Thyroid gland (tissue), 4 donors: ENCODE data around the gene ANO5. TPM values are rescaled to one million over a fixed set of nuclear protein-coding genes. Genes with fewer than 3 reads are reported as not detected.
"Not testable (repeated sequence)": the region's sequence is repeated elsewhere in the genome, so short reads cannot be mapped to it uniquely, and the experiment has no call there.

Experiments used
- DNase-seq, 2 donors: peaks; one replicate each; pipeline ENCODE4 v3.0.0-alpha.2; 2019
- H3K27ac ChIP-seq, 3 donors: fragments of 200-600 bp; sonication (generic); 1 replicate in 2 of 3; 2 replicates in 1 of 3; pipeline ENCODE4 v1.5.1; 2016 to 2019; ENCODE audit warnings: mild to moderate bottlenecking in 1 of 3, moderate library complexity in 1 of 3
- H3K27me3 ChIP-seq: fragments of 200-600 bp; sonication (generic); one replicate; pipeline ENCODE4 v1.5.1; 2019
- H3K36me3 ChIP-seq, 2 donors: fragments of 200-600 bp; sonication (generic); one replicate each; pipeline ENCODE4 v1.5.1; 2016 to 2019
- H3K4me1 ChIP-seq, 2 donors: fragments of 200-600 bp; sonication (generic); one replicate each; pipeline ENCODE4 v1.5.1; 2017 to 2019
- H3K4me3 ChIP-seq, 3 donors: fragments of 200-600 bp; sonication (generic); replicated peaks in 1 of 3; 1 replicate in 2 of 3; 2 replicates in 1 of 3; pipeline ENCODE4 v1.5.1; 2016; ENCODE audit warnings: mild to moderate bottlenecking in 1 of 3
- H3K9me3 ChIP-seq: fragments of 200-600 bp; sonication (generic); one replicate; pipeline ENCODE4 v1.5.1; 2017
- POLR2A ChIP-seq, 2 donors: fragments of 450-650 bp; IDR thresholded peaks; one replicate each; pipeline ENCODE4 v1.6.1; 2017; ENCODE audit warnings: antibody characterized with exemption in 2 of 2, mild to moderate bottlenecking in 2 of 2, moderate library complexity in 1 of 2
- WGBS, 2 donors: methylation state at CpG; one replicate each; pipeline ENCODE4 v1.1.5; 2017; 5-methylcytosine and 5-hydroxymethylcytosine counted together
- intact Hi-C: fragments of 100-400 bp; cut with DNase I; formaldehyde crosslinking; loops from one replicate; pipeline ENCODE4 v1.15.1; 2023
- total RNA-seq, 4 donors: library from RNA; depleted of rRNA; stranded (reverse); fragments of >200 nt; gene quantifications; one replicate each; pipeline ENCODE4 v1.2.3, GENCODE V29; 2016
- TF ChIP-seq, protein P1 (sequence below), 6 experiments: fragments of 200-600 bp in 3 of 6; fragments of 450-650 bp in 3 of 6; sonication (generic) in 3 of 6; IDR thresholded peaks; one replicate each; pipeline ENCODE4 v1.5.1; 2016 to 2019; ENCODE audit warnings: antibody characterized with exemption in 6 of 6, mild to moderate bottlenecking in 2 of 6, inconsistent platforms in 1 of 6, moderate library complexity in 1 of 6

ANO5 gene
- total RNA-seq, 4 donors from 2014 or later, result 7.4 to 13.8 (median 9.7) TPM

DNA sequence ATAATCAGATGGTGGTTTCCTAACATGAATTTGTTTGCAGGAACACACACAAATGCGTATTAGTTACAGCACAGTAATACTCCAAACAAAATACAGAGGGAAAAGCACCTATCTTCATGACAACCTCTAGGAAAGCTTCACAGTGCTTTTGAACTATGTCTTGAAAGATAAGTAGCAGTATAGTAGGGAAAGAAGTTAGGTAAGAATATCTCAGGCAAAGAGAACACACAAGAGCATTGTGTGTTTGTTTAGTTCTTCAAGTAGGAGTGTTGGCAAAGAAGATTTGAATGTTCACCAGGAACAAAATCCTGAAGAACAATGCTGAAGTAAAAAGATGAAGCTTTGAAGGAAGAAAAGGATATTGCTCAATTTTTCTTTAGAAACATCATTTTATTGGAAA is 54.1 kb downstream of the ANO5 start:
- Histone ChIP-seq H3K4me1 (no peaks in the 10 kb centered on the region), H3K27ac (no peak overlapping the region), H3K4me3 (no peak overlapping the region), H3K36me3 (no peaks in the 10 kb centered on the region), H3K9me3 (no peaks in the 10 kb centered on the region), H3K27me3 (no peaks in the 10 kb centered on the region)
- intact Hi-C loops, result no loop called here
- 85 to 90% methylated on average over 1 of the region's 1 CpG for WGBS, 2 donors
- TF ChIP-seq, protein P1, sequence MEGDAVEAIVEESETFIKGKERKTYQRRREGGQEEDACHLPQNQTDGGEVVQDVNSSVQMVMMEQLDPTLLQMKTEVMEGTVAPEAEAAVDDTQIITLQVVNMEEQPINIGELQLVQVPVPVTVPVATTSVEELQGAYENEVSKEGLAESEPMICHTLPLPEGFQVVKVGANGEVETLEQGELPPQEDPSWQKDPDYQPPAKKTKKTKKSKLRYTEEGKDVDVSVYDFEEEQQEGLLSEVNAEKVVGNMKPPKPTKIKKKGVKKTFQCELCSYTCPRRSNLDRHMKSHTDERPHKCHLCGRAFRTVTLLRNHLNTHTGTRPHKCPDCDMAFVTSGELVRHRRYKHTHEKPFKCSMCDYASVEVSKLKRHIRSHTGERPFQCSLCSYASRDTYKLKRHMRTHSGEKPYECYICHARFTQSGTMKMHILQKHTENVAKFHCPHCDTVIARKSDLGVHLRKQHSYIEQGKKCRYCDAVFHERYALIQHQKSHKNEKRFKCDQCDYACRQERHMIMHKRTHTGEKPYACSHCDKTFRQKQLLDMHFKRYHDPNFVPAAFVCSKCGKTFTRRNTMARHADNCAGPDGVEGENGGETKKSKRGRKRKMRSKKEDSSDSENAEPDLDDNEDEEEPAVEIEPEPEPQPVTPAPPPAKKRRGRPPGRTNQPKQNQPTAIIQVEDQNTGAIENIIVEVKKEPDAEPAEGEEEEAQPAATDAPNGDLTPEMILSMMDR (IDR thresholded peaks at IDR 0.05), result no peak
- no peak for TF ChIP-seq POLR2A (IDR thresholded peaks at IDR 0.05)
- no peak for DNase-seq

DNA sequence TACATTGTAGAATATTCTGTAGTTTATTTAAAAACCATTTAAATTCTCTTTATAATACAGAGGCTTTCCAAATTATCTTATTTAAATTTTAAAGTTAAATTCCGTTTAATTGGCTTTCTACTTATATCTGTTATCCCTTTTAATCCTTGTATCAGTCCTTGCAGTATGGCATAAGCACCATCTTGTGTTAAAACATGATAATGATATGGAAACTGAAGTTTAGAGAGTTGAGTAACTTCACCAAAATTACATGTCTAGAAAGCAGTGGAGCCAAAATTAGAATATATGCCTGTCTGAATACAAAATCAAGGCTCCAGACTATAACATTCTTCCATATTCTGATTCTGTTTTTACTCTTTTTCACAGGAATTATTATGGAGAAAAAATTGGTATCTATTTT is 57.0 kb downstream of the ANO5 start:
- Histone ChIP-seq H3K4me3 (no peak overlapping the region), H3K27ac (no peak overlapping the region), H3K27me3 (no peaks in the 10 kb centered on the region), H3K9me3 (no peaks in the 10 kb centered on the region), H3K4me1 (no peaks in the 10 kb centered on the region), H3K36me3 (no peaks in the 10 kb centered on the region)
- TF ChIP-seq, protein P1 (IDR thresholded peaks at IDR 0.05), result no peak
- TF ChIP-seq POLR2A (IDR thresholded peaks at IDR 0.05), result no peak
- intact Hi-C loops, result no loop called here
- DNase-seq, result no peak
- WGBS, 2 donors, result 80 to 88% methylated on average over 1 of the region's 1 CpG

DNA sequence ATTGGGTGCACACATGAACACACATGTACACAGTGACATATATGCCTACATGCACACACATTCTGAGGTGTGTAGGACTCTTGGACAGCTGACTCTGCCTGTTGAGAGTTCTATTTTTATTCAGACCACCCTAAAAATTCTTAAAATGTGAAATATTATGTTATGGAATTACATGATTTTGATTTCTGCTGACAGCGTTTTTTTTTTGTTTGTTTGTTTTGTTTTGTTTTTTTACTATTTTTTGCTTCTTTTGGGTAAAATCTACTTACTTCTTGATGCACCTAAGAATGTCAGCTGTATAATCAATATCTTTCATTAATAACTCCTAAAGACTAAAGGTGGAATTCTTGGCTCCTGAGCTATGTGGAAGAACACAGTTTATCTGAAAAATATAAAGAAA is 64.0 kb downstream of the ANO5 start:
- Histone ChIP-seq H3K4me1 (no peaks in the 10 kb centered on the region), H3K4me3 (no peak overlapping the region), H3K36me3 (no peaks in the 10 kb centered on the region), H3K27ac (no peak overlapping the region), H3K9me3 (no peaks in the 10 kb centered on the region), H3K27me3 (no peaks in the 10 kb centered on the region)
- intact Hi-C loops, result no loop called here
- DNase-seq, result no peak
- TF ChIP-seq, protein P1 (IDR thresholded peaks at IDR 0.05), result no peak
- TF ChIP-seq POLR2A (IDR thresholded peaks at IDR 0.05), result no peak
- 96 to 97% methylated on average over 1 of the region's 1 CpG for WGBS, 2 donors

DNA sequence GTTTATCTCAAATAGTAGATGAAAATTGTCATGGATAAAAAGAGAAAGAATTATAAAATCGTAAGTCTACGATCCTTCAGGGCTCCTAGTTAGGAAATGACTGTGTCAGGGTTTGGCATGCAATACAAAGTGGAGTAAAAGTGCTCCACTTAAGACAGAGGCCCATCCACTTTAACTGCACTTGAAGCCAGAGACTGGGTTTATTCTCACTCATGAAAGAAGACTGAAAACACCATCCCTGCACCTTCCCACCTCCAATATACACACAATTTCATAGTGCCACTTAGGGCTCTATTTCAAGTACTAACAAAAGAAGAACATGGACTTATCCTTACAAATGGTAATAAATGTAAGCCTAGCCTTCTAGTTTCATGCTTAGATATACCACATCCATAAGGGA is 70.7 kb downstream of the ANO5 start:
- H3K27ac ChIP-seq, result no peak overlapping the region
- intact Hi-C loops, result no loop called here
- TF ChIP-seq, protein P1 (IDR thresholded peaks at IDR 0.05), result no peak
- TF ChIP-seq POLR2A (IDR thresholded peaks at IDR 0.05), result no peak
- no peak overlapping the region for H3K4me3 ChIP-seq
- no peaks in the 10 kb centered on the region for H3K4me1 ChIP-seq
- no peaks in the 10 kb centered on the region for H3K9me3 ChIP-seq
- H3K36me3 ChIP-seq, result no peaks in the 10 kb centered on the region
- DNase-seq, result peak; percentile 9 to 24
- H3K27me3 ChIP-seq, result no peaks in the 10 kb centered on the region
- 31 to 49% methylated on average over 2 of the region's 2 CpGs for WGBS, 2 donors

DNA sequence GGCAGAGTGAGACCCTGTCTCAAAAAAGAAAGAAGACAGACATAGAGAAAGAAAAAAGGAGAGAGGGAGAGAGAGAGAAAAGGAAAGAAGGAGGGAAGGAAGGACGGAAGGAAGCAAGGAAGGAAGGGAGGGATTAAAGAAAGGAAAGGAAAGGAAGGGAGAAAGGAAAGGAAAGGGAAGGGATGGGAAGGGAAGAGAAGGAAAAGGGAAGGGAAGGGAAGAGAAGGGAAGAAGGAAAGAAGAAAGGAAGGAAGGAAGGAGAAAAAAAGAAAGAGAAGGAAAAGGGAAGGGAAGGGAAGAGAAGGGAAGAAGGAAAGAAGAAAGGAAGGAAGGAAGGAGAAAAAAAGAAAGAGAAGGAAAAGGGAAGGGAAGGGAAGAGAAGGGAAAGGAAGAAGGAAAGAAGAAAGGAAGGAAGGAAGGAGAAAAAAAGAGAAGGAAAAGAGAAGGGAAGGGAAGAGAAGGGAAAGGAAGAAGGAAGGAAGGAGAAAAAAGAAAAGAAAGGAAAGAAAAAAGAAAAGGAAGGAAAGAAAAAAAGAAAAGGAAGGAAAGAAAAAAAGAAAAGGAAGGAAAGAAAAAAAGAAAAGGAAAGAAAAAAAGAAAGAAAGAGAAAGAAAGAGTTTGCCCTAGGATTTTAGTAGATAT is 76.2 kb downstream of the ANO5 start:
- H3K27me3 ChIP-seq, H3K27ac ChIP-seq, DNase-seq, H3K4me1 ChIP-seq, H3K36me3 ChIP-seq, intact Hi-C loops, H3K4me3 ChIP-seq, H3K9me3 ChIP-seq: not testable (repeated sequence)
- WGBS, 2 donors, result 94 to 95% methylated on average over 1 of the region's 1 CpG
